ENCODE data around the gene ST14.

ST14 gene

DNA sequence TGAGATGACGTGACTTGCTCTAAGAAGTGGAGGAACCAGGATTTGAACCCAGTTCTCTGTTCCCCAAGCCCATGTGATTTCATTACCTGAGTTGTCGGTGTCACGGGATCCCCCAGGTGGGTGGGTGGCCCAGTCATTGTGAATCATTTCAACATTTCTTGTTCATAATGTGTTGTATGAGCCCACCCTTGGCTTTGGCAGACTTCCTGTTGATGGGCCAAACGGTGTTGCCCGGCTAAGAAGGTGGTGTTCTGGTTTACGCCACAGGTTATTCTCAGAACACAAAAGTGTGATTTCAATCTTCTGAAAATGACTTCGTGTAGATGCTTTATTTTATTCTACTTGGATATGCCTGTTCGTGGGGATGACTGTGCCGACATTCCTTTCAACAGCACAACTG, 21.6 kb upstream of the ST14 start:
- no peak for DNase-seq

- DNase-seq, result no peak
Measured at GRCh38 chr11:130139401-130139800, 20.2 kb upstream of the ST14 start.

GRCh38 chr11:130141561-130142341, 17.8 kb upstream of the ST14 start:
- no peak for DNase-seq

DNA sequence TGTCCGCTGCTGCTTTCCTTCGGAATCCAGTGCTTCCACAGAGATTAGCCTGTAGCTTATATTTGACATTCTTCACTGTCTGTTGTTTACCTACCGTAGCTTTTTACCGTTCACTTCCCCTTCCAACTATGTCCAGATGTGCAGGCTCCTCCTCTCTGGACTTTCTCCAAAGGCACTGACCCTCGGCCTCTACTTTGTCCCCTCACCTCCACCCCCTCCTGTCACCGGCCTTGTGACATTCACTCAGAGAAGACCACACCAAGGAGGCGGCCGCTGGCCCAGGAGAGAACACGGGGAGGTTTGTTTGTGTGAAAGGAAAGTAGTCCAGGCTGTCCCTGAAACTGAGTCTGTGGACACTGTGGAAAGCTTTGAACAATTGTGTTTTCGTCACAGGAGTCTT, 15.4 kb upstream of the ST14 start:
- no peak for DNase-seq

DNA sequence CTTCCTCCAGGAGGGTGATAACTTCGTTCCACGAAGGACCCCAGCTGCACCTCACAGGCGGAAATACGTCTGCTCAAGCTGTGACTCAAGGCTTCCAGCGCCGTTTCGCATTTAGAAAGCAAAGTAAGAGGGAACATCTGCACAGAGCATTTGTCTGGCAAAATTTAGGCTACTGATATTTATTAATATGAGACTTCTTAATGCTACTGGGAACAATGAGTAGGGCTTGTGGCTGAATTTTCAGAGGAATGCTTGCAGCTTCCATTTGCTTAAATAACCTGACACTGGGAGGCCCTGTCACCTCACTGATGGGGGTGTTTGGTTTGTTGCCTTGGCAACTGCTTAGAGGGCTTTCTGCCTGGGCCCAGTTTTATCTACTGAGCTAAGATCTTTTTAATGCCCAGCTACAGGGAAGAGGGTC, 14.7 kb upstream of the ST14 start:
- DNase-seq, result peak; percentile 84

GRCh38 chr11:130145311-130145812, 14.2 kb upstream of the ST14 start:
- peak; percentile 84 for DNase-seq

- no peak for DNase-seq
Measured at GRCh38 chr11:130145975-130146776, 13.4 kb upstream of the ST14 start.

GRCh38 chr11:130146796-130147195, 12.8 kb upstream of the ST14 start:
- no peak for DNase-seq

GRCh38 chr11:130148796-130149326, 10.7 kb upstream of the ST14 start:
- DNase-seq, result no peak

DNA sequence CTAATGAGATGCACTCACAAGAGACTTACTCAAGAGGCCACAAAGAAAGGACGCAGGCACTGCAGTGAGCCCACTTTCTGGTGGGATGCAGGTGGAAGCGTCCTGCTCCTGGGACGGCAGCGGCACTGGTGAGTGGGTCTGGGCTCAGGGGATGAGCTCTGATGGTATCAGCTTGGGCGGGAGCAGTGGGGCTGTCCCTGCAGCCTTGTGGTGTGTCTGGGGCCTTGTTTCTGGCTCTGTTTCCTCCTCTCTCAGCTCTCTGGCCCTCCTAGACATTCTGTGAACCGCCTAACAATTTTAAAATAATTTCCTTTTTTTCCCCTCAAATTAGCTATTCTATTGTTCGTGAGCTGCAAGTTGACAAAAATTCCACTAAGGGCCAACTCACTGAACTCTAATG, 8.8 kb upstream of the ST14 start:
- DNase-seq, result no peak

- no peak for DNase-seq
Measured at GRCh38 chr11:130151196-130151595, 8.4 kb upstream of the ST14 start.

GRCh38 chr11:130156108-130157022, 3.2 kb upstream of the ST14 start:
- peak; percentile 34 for DNase-seq

DNA sequence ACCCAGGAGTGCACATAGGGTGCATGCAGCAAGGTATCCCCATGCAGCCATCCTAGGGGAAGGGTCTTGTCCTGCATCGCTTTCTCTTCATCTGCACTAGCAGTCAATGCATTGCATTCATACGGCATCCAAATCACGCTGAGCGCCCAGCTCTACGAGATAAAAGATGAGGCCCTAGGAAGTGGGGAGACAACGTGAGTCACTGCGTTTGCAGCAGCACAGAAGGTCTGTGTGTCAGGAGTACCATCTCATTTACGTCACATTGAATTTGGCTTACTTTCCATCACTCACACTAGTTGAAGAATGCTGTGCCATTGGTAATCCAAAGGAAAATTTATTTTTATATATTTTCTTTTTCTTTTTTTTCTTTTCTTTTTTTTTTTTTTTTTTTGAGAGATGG, 2.5 kb upstream of the ST14 start:
- no peak for DNase-seq

- no peak for DNase-seq
Measured at GRCh38 chr11:130157840-130158239, 1.7 kb upstream of the ST14 start.

DNA sequence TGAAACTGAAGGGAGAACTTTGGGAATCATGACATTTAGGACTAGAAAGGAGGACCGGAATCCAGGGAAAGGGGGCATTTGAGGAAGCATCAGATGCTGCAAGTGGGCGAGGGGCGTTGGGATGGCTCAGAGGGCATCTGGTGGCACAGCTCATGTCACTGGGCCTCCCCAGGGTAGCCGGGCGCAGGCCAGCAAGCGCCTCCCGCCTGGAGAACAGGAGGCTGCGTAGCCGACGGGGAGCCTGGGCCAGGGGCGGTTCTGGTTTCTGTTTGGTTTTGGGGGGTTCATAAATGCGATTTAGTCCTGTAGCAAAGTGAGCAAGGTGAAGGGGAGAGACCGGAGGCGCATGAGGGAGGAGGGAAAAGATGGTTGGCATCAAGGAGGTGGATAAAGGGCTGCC, 443 bp upstream of the ST14 start:
- no peak for DNase-seq

GRCh38 chr11:130160498-130161155, 1.0 kb downstream of the ST14 start:
- no peak for DNase-seq

DNA sequence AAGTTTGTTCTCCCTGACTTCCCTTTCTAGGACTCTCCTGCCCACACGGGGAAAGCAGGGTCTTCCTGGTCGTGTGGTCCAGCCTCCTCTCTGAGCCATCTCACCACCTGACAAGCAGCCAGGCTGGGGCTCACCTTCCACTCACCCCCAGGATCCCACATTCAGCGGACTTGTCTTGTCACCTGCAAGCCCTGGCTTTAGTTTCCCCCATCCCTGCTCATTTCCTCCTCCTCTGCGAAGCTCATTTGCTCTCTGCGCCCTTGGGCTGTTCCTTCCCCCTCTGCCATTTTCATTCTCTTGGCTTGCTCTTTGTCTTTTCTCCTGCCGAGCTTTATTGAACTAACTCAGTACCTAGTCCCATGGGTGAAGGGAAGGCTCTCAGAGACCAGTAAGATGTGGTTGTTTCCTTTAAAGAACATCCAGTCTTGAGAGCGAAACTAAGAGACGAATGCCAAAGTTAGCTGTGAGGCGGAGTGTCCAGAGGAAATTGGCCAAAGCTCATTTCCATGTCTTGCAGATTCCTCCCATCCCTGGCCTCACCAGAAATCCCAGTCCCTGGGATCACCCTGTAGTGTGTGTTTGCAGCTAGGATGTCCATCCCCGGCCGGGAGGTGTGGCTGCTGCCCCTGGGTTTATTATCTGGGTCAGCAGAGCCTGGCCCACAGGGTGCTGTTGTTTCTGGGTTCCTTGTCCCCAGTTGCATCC, 2.0 kb downstream of the ST14 start:
- no peak for DNase-seq

- DNase-seq, result peak; percentile 33
Measured at GRCh38 chr11:130162733-130163132, 3.2 kb downstream of the ST14 start.

DNA sequence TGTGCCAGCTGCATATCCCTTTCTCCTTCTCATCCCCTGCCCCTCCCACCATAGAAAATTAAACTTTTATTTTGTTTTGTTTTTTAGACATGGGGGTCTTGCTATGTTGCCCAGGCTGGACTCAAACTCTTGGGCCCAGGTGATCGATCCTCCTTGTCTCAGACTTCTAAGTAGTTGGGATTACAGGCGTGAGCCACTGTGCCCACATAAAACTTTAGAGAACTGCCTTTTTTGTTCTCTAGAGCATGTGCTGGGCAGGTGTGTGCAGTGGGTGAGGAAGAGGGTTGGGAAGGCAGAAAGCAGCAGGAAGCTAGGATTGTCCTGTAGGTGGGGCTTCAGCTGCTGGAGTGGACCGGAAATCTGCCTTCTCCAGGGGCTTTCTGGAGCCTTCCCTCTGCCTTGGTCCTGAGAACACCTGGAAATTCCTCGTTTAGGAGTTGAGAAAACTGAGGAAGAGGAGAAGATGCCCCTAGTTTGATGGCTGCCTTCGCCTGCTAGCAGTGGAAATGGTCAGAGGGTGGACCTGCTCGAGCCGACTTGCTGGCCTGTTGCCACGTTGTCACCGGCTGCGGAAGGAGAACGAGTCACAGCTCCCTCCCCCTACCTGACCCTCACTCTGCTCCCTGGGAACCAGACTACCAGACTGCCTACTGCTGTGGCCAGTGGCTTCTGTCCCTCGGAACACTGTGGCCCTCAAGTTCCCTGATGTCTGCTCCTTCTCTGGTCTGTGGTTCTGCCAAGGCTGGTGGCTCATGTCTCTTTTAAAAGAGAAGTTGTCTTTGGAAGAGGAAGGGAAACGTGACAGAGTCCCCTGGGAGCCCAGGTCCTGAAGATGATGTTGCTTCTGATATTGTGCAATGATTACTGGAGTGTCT, 4.0 kb downstream of the ST14 start:
- peak; percentile 57 for DNase-seq

GRCh38 chr11:130164221-130164570, 4.6 kb downstream of the ST14 start:
- DNase-seq, result no peak

Data from NCI-H2029 treated with DMSO at 0.1 percent for 48 hours (cell line).